ENCODE results near the gene SDF4. TPM values are rescaled to one million over a fixed set of nuclear protein-coding genes. Genes with fewer than 3 reads are reported as not detected.

The SDF4 gene
- total RNA-seq, 2 donors from 2014 or later = 85.9 to 95.6 TPM

GRCh38 chr1:1220197-1220596 lies 11.6 kb downstream of the SDF4 start:
- H3K9ac ChIP-seq (ENCODE audit: extremely low read depth, low read length, poor library complexity, severe bottlenecking) = no peak overlapping the region
- Mint-ChIP-seq H3K27me3 (ENCODE audit: insufficient read depth) (no peaks in the 10 kb centered on the region), H3K36me3 (ENCODE audit: low read depth) (peaks cover 44% of the 10 kb centered on the region)

GRCh38 chr1:1219341-1219740 lies 12.5 kb downstream of the SDF4 start:
- Histone ChIP-seq H3K4me3 (ENCODE audit: low read length) (no peak overlapping the region), H3K9ac (ENCODE audit: extremely low read depth, low read length, poor library complexity, severe bottlenecking) (no peak overlapping the region), H3K4me1 (ENCODE audit: control insufficient read depth, insufficient read depth, low read length) (no peaks in the 10 kb centered on the region), H3K36me3 (ENCODE audit: control insufficient read depth, insufficient read depth, low read length) (peaks cover 32% of the 10 kb centered on the region), H3K27ac (ENCODE audit: low read depth, low read length) (no peak overlapping the region), H3K27me3 (ENCODE audit: control insufficient read depth, insufficient read depth, low read length, poor library complexity, severe bottlenecking) (no peaks in the 10 kb centered on the region), H3K9me3 (ENCODE audit: control insufficient read depth, low read length) (no peaks in the 10 kb centered on the region)
- Mint-ChIP-seq H3K4me3 (no peak overlapping the region), H3K27me3 (ENCODE audit: insufficient read depth) (no peaks in the 10 kb centered on the region), H3K9me3 (no peaks in the 10 kb centered on the region), H3K27ac (no peak overlapping the region), H3K4me1 (no peaks in the 10 kb centered on the region), H3K36me3 (ENCODE audit: low read depth) (peaks cover 38% of the 10 kb centered on the region)
- no peak for TF ChIP-seq CTCF (conservative IDR thresholded peaks at IDR 0.05)
- DNase-seq = no peak
- WGBS, 2 experiments (ENCODE audit: insufficient coverage in 1 of 2, insufficient read length in 1 of 2) = 97% methylated on average over 17 to 20 of the region's 20 CpGs

More at GRCh38 chr1:1220197-1220596, 11.6 kb downstream of the SDF4 start:
- Mint-ChIP-seq H3K4me3 (no peak overlapping the region), H3K4me1 (no peaks in the 10 kb centered on the region), H3K27ac (no peak overlapping the region), H3K9me3 (no peaks in the 10 kb centered on the region)
- 93 to 97% methylated on average over 15 to 24 of the region's 24 CpGs for WGBS, 2 experiments (ENCODE audit: insufficient coverage in 1 of 2, insufficient read length in 1 of 2)
- Histone ChIP-seq H3K4me3 (ENCODE audit: low read length) (no peak overlapping the region), H3K4me1 (ENCODE audit: control insufficient read depth, insufficient read depth, low read length) (no peaks in the 10 kb centered on the region), H3K27ac (ENCODE audit: low read depth, low read length) (no peak overlapping the region), H3K27me3 (ENCODE audit: control insufficient read depth, insufficient read depth, low read length, poor library complexity, severe bottlenecking) (no peaks in the 10 kb centered on the region), H3K9me3 (ENCODE audit: control insufficient read depth, low read length) (no peaks in the 10 kb centered on the region), H3K36me3 (ENCODE audit: control insufficient read depth, insufficient read depth, low read length) (peaks cover 38% of the 10 kb centered on the region)
- no peak for TF ChIP-seq CTCF (conservative IDR thresholded peaks at IDR 0.05)
- DNase-seq = no peak

GRCh38 chr1:1218524-1219200 lies 13.1 kb downstream of the SDF4 start:
- peaks cover 34% of the 10 kb centered on the region for H3K36me3 Mint-ChIP-seq (ENCODE audit: low read depth)
- no peak overlapping the region for H3K27ac ChIP-seq (ENCODE audit: low read depth, low read length)
- peaks cover 32% of the 10 kb centered on the region for H3K36me3 ChIP-seq (ENCODE audit: control insufficient read depth, insufficient read depth, low read length)
- H3K27me3 ChIP-seq (ENCODE audit: control insufficient read depth, insufficient read depth, low read length, poor library complexity, severe bottlenecking) = no peaks in the 10 kb centered on the region
- no peaks in the 10 kb centered on the region for H3K4me1 Mint-ChIP-seq
- H3K4me1 ChIP-seq (ENCODE audit: control insufficient read depth, insufficient read depth, low read length) = no peaks in the 10 kb centered on the region
- no peaks in the 10 kb centered on the region for H3K9me3 Mint-ChIP-seq
- H3K9me3 ChIP-seq (ENCODE audit: control insufficient read depth, low read length) = no peaks in the 10 kb centered on the region
- no peak for DNase-seq
- no peak overlapping the region for H3K27ac Mint-ChIP-seq
- H3K4me3 ChIP-seq (ENCODE audit: low read length) = no peak overlapping the region
- TF ChIP-seq CTCF (conservative IDR thresholded peaks at IDR 0.05) = no peak
- H3K9ac ChIP-seq (ENCODE audit: extremely low read depth, low read length, poor library complexity, severe bottlenecking) = no peak overlapping the region
- no peak overlapping the region for H3K4me3 Mint-ChIP-seq
- no peaks in the 10 kb centered on the region for H3K27me3 Mint-ChIP-seq (ENCODE audit: insufficient read depth)
- 96% methylated on average over 16 to 36 of the region's 36 CpGs for WGBS, 2 experiments (ENCODE audit: insufficient coverage in 1 of 2, insufficient read length in 1 of 2)

Data from endodermal cell (in vitro differentiated cells).